Tibial nerve (tissue), 4 donors: Measurements from ENCODE around the gene PRAMEF9.

Source experiments
- EP300 ChIP-seq, 2 donors: sonication (generic); formaldehyde crosslinking; IDR thresholded peaks; one replicate each; pipeline ENCODE4 v1.6.1; 2017; ENCODE audit warnings: antibody characterized with exemption in 2 of 2, mild to moderate bottlenecking in 1 of 2
- POLR2A ChIP-seq, 2 donors: fragments of 450-650 bp; IDR thresholded peaks; one replicate each; pipeline ENCODE4 v1.6.1; 2017; ENCODE audit warnings: antibody characterized with exemption in 2 of 2, mild to moderate bottlenecking in 2 of 2, moderate library complexity in 2 of 2
- TF ChIP-seq, protein P1 (sequence below), 5 experiments: fragments of 200-600 bp in 3 of 5; fragments of 450-650 bp in 2 of 5; sonication (generic) in 3 of 5; IDR thresholded peaks; one replicate each; pipeline ENCODE4 v1.5.1; 2016 to 2019; ENCODE audit warnings: antibody characterized with exemption in 5 of 5, mild to moderate bottlenecking in 3 of 5, moderate library complexity in 2 of 5

- TF ChIP-seq, protein P1, sequence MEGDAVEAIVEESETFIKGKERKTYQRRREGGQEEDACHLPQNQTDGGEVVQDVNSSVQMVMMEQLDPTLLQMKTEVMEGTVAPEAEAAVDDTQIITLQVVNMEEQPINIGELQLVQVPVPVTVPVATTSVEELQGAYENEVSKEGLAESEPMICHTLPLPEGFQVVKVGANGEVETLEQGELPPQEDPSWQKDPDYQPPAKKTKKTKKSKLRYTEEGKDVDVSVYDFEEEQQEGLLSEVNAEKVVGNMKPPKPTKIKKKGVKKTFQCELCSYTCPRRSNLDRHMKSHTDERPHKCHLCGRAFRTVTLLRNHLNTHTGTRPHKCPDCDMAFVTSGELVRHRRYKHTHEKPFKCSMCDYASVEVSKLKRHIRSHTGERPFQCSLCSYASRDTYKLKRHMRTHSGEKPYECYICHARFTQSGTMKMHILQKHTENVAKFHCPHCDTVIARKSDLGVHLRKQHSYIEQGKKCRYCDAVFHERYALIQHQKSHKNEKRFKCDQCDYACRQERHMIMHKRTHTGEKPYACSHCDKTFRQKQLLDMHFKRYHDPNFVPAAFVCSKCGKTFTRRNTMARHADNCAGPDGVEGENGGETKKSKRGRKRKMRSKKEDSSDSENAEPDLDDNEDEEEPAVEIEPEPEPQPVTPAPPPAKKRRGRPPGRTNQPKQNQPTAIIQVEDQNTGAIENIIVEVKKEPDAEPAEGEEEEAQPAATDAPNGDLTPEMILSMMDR (IDR thresholded peaks at IDR 0.05), result no peak
- TF ChIP-seq POLR2A (IDR thresholded peaks at IDR 0.05) (no peak), EP300 (IDR thresholded peaks at IDR 0.05) (no peak)
These were observed 52.9 kb downstream of the PRAMEF9 start for GRCh38 chr1:13224480-13225060.
